Hematopoietic multipotent progenitor cell (in vitro differentiated cells): ENCODE measurements around the gene MXD3. TPM values are rescaled to one million over a fixed set of nuclear protein-coding genes. Genes with fewer than 3 reads are reported as not detected.

Experiments
- DNase-seq, 3 donors: peaks; one replicate each; pipeline ENCODE4 v3.0.0-alpha.2; 2011 to 2015; ENCODE audit warnings: low read depth in 2 of 3, low spot score in 2 of 3
- total RNA-seq: library from RNA; depleted of rRNA; stranded (reverse); fragments of >200 nt; gene quantifications from one replicate; pipeline ENCODE4 v1.2.3, GENCODE V29; 2012

Gene MXD3
- total RNA-seq, 1 donor, result 11.0 TPM

DNA sequence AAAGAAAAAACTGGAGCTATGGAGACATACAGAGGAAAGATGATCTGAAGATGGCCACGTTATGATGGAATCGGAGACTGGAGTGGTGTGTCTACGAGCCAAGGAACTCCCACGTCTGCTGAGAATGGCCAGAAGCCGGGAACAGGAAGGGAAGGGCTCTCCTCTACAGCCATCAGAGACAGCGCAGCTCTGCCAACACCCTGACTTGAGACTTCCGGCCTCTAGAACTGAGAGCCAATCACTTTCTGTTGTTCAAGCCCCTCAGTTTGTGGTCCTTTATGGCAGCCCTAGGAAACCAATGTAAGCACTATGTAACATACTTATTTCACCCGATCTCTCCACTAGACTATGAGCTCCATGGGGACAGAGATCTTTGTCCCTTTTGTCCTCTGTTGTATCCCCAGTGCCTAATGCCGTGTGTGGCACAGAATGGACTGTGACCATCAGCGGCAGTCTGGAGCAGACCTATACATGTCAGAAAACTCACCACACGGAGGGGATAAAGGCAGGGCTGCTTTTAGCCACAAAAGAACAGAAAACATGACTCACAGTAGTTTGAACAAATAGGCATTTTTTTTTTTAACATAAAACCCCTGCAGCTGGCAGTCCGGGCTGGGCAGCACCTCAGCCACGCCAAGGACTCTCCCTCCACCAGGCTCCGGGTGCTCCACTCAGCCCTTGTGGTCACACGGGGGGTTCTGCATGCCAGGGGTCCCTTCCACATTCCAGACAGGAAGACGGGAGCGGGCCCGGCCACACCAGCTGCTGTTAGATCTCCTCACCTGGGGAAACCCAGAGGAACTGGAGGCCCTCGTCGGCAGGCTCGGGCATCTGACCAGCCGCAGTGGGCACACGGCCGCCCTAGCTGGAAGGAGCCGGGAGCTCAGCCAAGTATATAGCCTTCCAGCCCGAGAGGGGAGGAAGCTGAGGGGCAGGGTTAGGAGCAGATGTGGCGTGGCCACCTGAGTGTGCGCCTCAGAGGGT lies 16.1 kb upstream of the MXD3 start:
- DNase-seq, result peak in 1 of 3 donors; percentile 54

DNA sequence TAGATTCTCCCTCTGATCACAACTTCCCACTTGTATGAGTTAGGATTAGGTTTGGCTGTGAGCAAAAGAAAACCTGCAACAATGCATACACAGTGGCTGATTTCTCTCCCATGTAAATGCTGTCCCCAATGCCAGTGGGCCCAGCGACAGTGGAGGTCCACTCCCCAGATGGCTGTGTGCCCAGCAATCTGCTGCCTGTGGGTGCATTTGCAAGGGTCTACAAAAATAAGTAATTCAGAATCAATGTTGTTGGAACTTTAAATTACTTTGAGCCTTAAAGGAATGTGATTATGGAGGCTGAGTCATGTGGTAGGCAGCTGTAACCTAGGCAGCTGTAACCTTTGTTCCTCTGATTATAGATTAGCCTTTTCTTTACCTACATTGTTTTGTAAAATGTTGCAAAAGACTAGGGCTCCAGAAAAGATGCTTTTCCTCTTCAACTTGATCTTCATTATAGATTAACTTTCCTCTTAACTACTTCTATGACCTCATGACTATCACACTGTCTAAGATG lies 14.2 kb upstream of the MXD3 start:
- no peak for DNase-seq

DNA sequence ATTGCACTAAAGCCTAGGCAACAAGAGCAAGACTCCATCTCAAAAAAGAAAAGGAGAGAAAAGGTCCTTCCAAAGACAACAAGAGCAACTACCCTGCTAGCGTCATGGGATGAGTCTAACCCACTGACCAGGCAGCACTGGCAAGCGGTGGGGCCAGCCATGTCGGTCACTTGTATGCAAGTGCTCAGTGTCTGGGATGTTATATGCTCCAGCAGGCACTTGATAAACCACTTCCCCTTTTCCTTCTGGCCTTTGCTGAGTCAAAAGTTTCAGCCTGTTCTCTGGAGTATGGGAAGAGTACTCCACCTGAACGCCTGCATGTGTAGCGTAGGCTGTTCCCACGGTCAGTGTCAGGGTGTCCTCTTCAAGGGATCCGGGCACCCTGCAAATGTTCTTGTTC lies 9.2 kb upstream of the MXD3 start:
- DNase-seq, result peak in 2 of 3 donors; percentile 41 to 43

DNA sequence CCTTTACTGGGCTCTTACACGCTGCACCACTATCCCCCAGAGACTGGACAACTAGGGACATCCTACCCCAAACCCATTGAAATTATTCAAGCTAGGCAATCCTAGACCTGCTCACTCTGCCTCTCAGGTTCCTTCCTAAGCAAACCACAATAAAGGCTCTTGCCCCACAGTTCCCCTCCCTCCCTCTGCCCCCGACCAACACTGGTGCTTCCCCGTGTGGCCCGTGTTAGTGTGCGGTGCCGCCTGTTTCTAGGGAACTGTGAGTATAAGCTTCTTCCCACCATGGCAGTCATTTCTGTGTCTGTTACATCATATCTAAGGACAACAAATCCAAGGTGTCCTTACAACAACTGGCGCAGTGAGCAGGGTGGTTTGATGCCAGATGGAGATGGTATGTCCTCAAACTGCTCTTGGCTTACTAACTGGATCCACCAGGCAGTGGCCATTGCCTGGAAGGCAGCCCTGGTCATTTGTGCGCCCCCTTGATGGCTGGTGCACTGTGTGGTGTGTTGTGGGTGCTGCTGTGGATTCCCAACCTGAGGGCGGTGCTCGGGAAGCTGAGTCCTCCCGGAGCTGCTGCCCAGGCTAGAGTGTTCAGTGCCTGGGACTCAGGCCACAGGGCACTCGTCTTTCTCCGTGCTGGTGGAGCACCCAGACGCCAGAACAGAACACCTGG lies 8.4 kb upstream of the MXD3 start:
- DNase-seq, result peak in 2 of 3 donors; percentile 53 to 76

DNA sequence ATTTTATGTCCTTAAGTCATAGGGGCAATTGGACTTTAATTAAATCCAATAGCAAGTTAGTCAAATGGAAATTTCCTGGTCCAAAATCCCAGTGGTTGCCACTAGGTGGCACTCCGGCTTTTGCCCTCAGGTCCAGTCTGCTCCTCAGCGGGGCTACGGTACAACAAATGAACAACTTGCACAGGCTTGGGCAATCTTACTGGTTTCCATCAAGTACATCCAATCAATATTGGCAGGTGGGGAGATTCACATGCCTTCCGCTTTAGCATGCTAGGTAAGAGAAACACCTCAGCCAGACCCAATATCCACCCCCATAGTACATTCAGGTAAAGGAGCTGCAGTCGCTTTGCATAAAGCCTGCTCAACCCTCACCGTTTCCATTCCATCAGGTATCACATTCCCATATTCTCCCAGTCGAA lies 6.3 kb upstream of the MXD3 start:
- peak in 2 of 3 donors; percentile 78 to 87 for DNase-seq

DNA sequence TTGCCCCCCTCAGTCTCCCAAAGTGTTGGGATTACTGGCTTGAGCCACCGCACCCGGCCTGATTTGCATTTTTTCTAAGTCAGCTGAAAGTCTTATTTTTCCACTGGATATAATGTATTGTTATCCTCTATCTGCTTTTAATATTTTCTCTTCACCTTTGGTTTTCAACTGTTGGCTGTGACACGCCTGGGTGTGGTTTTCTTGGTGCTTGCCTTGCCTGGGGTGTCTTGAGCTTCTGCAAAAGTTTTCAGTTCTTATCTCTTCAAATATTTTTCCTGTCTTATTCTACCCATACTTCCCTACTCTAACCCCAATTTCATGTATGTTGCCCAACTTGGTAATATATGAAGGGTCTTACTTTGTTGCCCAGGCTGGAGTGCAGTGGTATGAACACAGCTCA lies 4.3 kb upstream of the MXD3 start:
- no peak for DNase-seq

DNA sequence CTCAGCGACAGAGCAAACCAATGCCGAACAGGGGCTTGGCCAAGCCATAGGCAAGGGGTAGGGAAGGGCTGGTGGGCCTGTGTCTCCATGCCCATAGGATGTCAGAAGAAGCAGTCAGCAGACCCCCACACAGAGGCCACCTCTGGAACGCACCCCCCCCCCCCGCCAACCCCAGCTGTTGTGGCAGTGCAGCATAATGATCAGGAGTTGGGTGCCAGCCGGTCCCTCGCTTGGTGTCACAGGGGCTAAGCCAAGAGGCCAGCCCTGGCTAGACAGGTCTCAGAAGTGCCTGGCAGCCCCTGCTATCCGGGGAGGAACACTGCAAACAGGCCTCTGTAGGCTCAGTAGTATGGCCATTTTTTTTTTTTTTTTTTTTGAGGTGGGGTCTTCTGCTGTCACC lies 3.7 kb upstream of the MXD3 start:
- no peak for DNase-seq

DNA sequence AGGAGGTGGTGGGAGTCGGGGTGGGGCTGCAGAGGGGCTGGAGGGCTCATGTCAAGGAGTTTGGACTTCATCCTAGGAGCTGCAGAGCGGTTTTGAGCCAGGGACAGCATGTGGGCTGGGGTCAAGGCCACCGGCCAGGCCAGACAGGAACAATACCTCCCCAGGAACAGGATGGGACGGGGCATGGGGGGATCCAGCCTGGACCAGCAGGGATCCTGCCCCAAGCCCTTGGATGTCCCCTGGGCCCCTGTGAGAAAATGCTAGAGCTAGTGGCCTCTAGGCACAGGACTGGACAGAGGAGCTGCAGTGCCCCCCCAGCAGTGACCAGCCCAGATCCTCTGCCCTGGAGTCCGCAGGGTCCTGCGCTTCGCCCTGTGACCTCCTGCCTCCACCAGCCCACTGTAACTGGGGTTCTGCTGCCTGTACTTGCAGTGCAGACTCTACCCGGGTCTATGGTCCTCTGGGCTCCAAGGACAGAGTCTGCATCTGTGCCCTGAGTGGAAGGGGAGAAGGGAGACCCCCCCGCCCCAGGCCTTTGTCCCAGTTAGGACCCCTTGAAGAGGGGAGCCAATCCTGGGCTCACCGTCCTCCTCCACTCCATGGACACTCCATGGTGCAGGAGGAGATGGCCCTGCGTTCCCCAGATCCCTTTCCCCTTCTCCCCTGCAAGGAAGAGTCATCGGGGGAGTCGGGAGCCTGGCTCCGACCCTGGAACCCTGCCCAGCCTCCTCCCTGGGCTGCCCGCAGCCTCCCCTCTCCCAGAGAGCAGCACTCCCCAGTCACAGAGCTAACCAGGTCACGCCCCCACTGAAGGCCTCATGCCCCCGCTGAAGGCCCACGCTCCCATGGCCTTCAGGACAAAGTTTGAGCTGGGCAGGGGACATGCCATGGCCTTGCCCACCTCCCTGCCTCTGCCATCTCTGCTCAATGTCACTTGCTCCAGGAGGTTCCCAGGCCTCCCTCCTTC lies 3.0 kb upstream of the MXD3 start:
- DNase-seq, result no peak

DNA sequence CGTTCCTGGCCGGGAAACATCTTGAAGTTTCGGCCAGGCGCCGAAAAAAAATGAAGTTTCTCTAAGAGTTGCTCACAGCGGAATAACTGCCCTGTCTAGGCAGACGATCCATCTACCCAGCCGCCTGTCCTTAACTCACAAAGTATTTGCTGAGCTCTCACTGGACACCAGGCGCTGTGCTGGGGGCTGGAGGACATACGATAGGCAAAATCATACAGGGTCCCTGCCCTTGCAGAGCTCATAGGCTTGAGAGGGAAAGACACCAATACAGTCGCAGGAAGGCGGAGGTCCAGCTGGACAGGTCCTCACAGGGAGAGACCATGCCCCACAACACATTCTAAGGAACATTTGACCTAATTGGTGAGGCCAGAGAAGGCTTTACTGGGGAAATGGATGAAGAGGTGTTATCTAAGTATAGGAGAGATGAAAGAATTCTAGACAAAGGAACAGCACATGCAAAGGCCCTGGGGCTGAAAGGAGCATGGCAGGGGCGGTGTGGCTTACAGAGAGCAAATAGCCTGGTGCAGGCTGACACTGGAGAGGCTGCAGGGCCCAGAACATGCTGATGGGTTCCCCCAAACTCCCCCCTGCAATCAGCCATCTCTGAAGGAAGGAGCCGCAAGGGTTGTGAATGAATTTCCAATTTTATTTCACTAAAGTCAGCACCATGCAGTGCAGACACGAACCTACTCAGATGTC lies 2.0 kb upstream of the MXD3 start:
- no peak for DNase-seq

DNA sequence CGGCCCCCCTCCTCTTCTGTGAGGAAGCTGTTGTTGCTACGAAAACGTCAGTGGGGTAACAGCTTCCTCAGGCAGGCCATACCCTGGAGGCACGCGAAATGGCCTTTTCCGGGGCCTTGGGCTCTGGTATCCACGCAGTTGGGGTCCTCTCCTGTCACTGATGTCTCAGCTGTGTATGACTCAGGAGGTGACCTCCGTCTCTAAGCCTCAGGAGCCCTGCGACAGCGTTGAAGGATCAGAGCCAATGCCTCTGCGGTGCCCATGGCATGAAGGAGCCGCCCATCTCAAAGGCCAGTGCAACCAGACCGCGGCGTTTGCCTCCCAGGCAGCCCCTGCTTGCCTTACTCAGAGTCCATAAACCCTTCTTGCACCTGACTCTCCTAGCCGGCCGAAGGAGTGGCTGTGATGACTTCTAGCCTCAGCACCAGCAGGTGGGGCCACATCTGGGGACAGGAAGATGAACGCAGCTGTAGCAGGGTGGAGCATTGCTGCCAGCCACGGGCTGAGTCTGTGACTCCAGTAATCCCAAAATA lies 1.0 kb upstream of the MXD3 start:
- peak in 1 of 3 donors; percentile 42 for DNase-seq

DNA sequence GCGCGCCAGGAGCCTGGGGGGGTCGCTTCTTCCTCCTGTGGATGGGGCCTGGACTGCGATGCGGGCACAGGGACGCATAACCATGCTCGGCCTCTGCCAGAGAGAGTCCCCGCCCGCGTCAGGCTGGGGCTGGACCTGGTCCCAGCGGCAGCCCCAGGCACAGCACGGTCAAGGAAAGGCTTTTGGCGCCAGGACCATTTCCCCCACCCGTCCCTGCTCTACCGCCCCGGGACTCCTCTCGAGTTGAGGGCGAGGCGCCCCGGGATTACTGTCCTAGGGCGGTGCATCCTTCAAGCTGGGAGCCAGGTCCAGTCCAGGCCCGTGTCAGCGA lies 341 bp downstream of the MXD3 start:
- no peak for DNase-seq

DNA sequence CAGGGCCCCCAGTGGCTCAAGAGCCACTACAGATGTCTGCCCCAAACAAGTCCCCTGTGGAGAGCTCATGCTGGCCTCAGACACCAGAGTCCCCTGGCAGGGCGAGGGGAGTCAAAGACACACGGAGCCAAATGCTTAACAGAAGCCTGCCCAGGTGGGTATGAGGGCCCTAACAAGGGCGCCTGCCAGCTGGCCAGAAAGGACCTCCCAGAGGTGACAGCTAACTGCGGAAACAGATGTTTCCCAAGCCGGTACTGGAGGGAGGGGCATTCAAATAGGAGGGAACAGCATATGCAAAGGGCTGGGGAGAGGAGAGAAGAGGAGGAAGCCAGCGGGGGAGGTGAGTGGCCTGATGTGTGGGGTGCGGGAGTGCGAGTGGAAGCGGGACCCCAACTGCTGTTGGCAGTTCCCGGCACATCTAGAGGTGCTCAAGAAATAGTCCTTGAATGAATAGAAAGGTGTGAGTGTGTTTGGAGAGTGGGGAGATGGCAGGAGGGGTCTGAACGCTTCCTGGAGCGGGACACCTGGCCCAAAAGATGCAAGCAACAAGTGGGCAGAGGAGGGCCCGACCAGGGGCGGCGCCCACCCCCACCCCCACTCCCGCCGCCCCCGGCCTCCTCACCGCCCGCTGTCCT lies 824 bp downstream of the MXD3 start:
- peak in 2 of 3 donors; percentile 86 to 95 for DNase-seq

DNA sequence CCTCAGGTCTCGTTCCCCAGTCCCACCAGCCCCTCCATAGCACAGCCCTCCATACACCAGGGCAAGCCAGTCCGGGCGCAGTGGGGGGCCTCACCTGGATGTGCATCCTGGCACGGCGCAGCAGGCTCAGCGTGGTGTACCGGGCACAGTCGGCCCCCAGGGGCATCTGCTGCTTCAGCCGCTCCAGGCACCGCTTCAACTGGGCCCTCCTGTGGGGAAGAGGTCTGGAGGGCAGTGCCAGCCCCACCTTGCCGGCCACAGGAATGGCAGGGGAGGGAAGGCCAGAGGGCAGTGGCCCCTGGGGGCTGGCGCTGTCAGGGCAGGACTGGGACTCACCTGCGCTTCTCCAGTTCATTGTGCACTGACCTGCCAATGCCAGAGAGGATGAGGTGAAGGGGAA lies 1.4 kb downstream of the MXD3 start:
- DNase-seq, result no peak

DNA sequence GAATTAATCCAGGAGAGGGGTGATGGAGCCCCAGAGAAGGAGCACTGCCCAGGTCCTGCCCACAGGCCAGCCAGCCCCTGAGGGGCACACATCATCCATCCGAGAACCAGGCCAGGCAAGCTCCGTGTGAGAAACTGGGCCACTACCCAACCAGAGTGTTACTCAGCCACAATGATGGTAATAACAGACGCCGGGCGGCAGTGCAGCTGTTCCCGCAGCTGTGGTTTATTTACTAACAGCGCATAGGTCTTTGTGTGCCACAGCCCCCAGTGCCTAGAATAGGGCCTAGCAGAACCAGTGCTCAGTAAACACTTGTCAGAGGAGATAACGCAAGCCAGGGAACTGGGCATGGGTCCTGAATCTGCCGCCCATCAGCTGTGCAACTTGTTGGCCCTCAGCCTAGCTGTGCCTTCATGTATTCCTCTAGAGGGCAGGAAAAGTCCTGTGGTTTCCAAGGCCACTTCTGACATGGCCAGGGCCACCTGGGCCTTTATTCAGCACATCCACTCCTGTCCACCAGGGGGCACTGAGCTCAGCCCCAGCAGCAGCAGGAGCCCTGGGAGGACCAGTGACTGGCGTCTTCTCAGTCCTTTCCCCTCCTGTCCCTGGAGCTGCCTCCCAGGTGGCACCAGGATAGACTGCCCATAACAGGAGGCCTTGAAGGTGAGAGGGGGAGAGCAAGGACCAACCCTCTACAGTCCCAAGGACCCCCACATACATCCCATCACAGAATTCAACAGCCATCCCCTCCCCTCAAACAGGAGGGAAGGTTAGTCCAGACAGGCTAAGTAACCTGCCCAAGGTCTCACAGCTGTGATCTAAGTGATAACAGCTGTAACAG lies 2.1 kb downstream of the MXD3 start:
- DNase-seq, result peak in 2 of 3 donors; percentile 69 to 71

DNA sequence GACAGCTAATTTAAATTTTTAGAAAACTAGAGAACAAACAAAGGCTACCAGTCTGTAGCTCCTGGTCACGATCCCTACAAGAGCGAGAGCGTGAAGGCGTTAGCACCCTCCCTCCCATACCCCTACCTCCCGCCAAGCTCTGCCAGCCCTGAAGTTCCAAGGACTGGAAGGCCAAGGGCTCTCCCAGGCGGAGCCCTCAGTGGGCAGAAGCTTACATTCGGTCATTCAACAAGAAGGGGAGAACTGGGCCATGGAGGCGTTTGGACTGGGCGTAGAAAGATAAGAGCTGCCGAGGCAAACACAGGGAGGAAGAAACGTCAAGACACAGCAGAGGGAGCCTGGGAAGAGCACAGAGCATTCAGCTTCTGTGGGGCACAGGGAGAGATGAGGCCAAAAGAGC lies 3.0 kb downstream of the MXD3 start:
- no peak for DNase-seq

DNA sequence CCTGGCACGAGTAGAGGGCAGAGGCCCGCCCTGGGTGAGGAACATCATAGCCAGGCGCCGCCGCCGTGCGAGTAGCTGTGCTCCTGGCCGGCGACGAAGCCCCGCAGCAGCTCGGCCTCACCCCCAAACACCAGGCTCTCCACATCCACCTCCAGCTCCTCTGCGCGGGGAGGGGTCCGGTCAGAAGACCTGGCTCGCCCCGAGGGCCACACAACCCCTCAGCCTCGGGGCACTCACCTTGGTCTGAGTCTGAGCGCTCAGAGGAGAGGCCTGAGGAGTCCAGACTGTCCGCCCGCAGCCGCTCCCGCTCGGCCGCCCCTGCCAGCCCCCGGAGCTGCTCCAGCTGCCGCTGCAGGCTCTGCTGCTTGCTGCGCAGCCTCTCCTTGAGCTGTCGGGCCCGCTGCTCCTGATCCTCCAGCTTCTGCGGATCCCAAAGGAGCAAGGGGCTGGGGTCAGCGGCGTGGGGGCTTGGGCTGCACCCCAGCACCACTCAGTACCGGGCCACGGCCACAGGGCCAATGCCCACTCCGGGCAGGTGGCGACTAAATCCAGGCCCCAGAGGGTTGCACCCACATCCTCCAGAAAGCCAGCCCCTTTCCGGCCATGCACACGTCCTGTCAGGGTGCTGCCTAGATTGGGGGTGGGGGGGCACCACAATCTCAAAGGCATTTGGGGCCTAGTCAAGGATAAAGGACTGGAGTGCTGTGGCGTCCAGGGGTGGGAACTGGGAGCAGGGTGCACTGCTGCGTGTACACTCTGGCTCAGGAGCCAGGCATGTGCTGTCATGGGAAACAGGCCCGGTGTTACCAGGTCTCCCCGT lies 3.9 kb downstream of the MXD3 start:
- DNase-seq, result no peak
